Endodermal cell (in vitro differentiated cells): Measurements from ENCODE around the gene MEP1B. TPM values are rescaled to one million over a fixed set of nuclear protein-coding genes. Genes with fewer than 3 reads are reported as not detected.

Experiments
- DNase-seq: peaks from one replicate; pipeline ENCODE4 v3.0.0-alpha.2; 2017
- H3K27ac ChIP-seq: 2 replicates; pipeline ENCODE4 v1.5.1; 2013; ENCODE audit warnings: mild to moderate bottlenecking, low read depth, low read length, moderate library complexity
- H3K27me3 ChIP-seq: 2 replicates; pipeline ENCODE4 v1.6.1; 2013; ENCODE audit warnings: mild to moderate bottlenecking, low read length, moderate library complexity; ENCODE audit not compliant: insufficient read depth, control insufficient read depth, poor library complexity, severe bottlenecking
- H3K36me3 ChIP-seq: 2 replicates; pipeline ENCODE4 v1.7.0; 2013; ENCODE audit warnings: mild to moderate bottlenecking, low read length, moderate library complexity; ENCODE audit not compliant: control insufficient read depth, insufficient read depth
- H3K4me1 ChIP-seq: one replicate; pipeline ENCODE4 v1.7.0; 2013; ENCODE audit warnings: low read length; ENCODE audit not compliant: control insufficient read depth, insufficient read depth
- H3K4me3 ChIP-seq: 2 replicates; pipeline ENCODE4 v1.5.1; 2013; ENCODE audit warnings: mild to moderate bottlenecking, low read length, moderate library complexity
- H3K9ac ChIP-seq: 2 replicates; pipeline ENCODE4 v1.6.1; 2013; ENCODE audit warnings: mild to moderate bottlenecking, low read length, moderate library complexity; ENCODE audit not compliant: poor library complexity, severe bottlenecking; ENCODE audit errors: extremely low read depth
- H3K9me3 ChIP-seq: 2 replicates; pipeline ENCODE4 v1.6.1; 2013; ENCODE audit warnings: mild to moderate bottlenecking, low read length, moderate library complexity; ENCODE audit not compliant: control insufficient read depth
- H3K27ac Mint-ChIP-seq: 2 replicates; pipeline ENCODE4 v1.8.0; 2020; ENCODE audit warnings: mixed read lengths
- H3K27me3 Mint-ChIP-seq: 2 replicates; pipeline ENCODE4 v1.8.0; 2021; ENCODE audit warnings: mild to moderate bottlenecking, mixed read lengths; ENCODE audit not compliant: insufficient read depth
- H3K36me3 Mint-ChIP-seq: 2 replicates; pipeline ENCODE4 v1.8.0; 2020; ENCODE audit warnings: low read depth, mixed read lengths
- H3K4me1 Mint-ChIP-seq: 2 replicates; pipeline ENCODE4 v1.8.0; 2020; ENCODE audit warnings: mixed read lengths
- H3K4me3 Mint-ChIP-seq: 2 replicates; pipeline ENCODE4 v1.8.0; 2020; ENCODE audit warnings: mild to moderate bottlenecking, moderate library complexity, mixed read lengths
- H3K9me3 Mint-ChIP-seq: 2 replicates; pipeline ENCODE4 v1.8.0; 2020; ENCODE audit warnings: mild to moderate bottlenecking, mixed read lengths
- CTCF ChIP-seq: fragments of 200-600 bp; sonication (generic); conservative IDR thresholded peaks from 2 replicates; pipeline ENCODE4 v1.5.0; 2021; ENCODE audit warnings: antibody characterized with exemption, mild to moderate bottlenecking
- whole genome bisulfite sequencing, 2 experiments: methylation state at CpG; one replicate each; pipeline versions ENCODE4 v1.1.5 to v1.1.7; 2013; ENCODE audit warnings: missing lambda C conversion rate in 2 of 2, mixed read lengths in 1 of 2; ENCODE audit not compliant: insufficient coverage in 1 of 2, insufficient read length in 1 of 2; 5-methylcytosine and 5-hydroxymethylcytosine counted together
- total RNA-seq, 2 donors: library from RNA; stranded (reverse); fragmentation: NEBNext Ultra II Directional in 1 of 2; extraction: Animal tissue kit (Norgen Biotek cat#: 25700) in 1 of 2; gene quantifications; 2 replicates in 1 of 2; 3 replicates in 1 of 2; pipeline ENCODE4 v1.2.1, GENCODE V29; 2021

MEP1B gene
- total RNA-seq, 2 donors from 2014 or later, result not detected

- 79 to 82% methylated on average over 1 to 2 of the region's 2 CpGs for whole genome bisulfite sequencing, 2 experiments
- DNase-seq, result no peak
- TF ChIP-seq CTCF, result no peak
- H3K27ac ChIP-seq, result no peak overlapping the region
- H3K4me3 Mint-ChIP-seq, result no peak overlapping the region
- no peaks in the 10 kb centered on the region for H3K9me3 Mint-ChIP-seq
- H3K9me3 ChIP-seq, result no peaks in the 10 kb centered on the region
- H3K4me3 ChIP-seq, result peak overlapping the region; percentile 61
- no peaks in the 10 kb centered on the region for H3K36me3 ChIP-seq
- H3K4me1 Mint-ChIP-seq, result peaks cover 22% of the 10 kb centered on the region
- H3K27ac Mint-ChIP-seq, result no peak overlapping the region
- no peaks in the 10 kb centered on the region for H3K27me3 ChIP-seq
- H3K27me3 Mint-ChIP-seq, result peaks cover 2% of the 10 kb centered on the region
- peaks cover 2% of the 10 kb centered on the region for H3K36me3 Mint-ChIP-seq
- no peak overlapping the region for H3K9ac ChIP-seq
- H3K4me1 ChIP-seq, result peaks cover 14% of the 10 kb centered on the region
These were observed 68.3 kb downstream of the MEP1B start for GRCh38 chr18:32258148-32258547.

DNA sequence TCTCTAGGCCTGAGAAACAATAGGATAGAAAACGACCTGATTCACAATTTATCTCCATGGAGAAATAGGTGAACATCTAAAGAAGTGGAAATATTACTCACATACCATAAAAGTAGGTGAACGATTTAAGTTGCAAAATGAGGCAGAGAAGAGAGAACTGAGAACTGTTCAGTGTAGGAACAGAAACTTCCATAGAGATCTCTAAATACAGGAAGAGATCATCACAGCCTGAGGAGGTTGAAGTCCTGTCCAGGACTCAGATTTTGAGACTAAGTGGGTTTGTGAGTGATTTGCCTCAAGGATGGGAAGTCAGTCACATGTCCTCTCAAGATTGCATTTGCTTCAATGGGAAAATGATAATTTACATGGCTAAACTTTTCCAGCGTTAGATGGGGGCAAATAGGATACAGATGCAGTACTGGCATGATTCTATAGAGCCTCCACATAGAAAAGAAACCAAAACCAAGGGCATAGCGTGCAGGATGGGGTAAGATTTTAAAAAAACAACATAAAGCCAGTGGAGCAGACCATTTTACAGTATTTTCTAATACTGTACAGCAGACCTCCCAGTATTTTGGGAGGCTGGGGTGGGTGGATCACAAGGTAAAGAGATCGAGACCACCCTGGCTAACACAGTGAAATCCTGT, 68.8 kb downstream of the MEP1B start:
- Mint-ChIP-seq H3K27me3 (peaks cover 2% of the 10 kb centered on the region), H3K36me3 (peaks cover 2% of the 10 kb centered on the region), H3K27ac (no peak overlapping the region), H3K9me3 (no peaks in the 10 kb centered on the region), H3K4me1 (peaks cover 22% of the 10 kb centered on the region), H3K4me3 (no peak overlapping the region)
- H3K27ac ChIP-seq, result no peak overlapping the region
- H3K27me3 ChIP-seq, result no peaks in the 10 kb centered on the region
- no peaks in the 10 kb centered on the region for H3K36me3 ChIP-seq
- TF ChIP-seq CTCF, result no peak
- peaks cover 18% of the 10 kb centered on the region for H3K4me1 ChIP-seq
- no peak overlapping the region for H3K4me3 ChIP-seq
- DNase-seq, result no peak
- no peaks in the 10 kb centered on the region for H3K9me3 ChIP-seq
- no peak overlapping the region for H3K9ac ChIP-seq
- WGBS, 2 experiments, result 93 to 96% methylated on average over 3 to 4 of the region's 5 CpGs

DNA sequence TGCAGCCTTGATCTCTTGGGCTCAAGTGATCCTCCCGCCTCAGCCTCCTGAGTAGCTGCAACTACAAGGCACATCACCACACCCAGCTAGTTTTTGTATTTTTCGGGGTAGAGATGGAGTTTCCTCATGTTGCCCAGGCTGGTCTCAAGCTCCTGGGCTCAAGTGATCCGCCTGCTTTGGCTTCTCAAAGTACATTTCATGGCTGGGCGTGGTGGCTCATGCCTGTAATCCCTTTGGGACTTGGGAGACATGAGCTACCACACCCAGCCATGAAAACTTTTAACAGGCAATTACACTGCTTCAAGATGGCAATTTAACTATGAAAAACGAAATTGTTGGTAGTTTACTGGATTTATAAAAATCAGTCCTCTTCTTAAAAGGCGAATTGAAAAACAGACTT, 69.7 kb downstream of the MEP1B start:
- H3K4me3 Mint-ChIP-seq, result no peak overlapping the region
- TF ChIP-seq CTCF, result no peak
- Histone ChIP-seq H3K27me3 (no peaks in the 10 kb centered on the region), H3K27ac (no peak overlapping the region), H3K36me3 (no peaks in the 10 kb centered on the region), H3K4me1 (peaks cover 18% of the 10 kb centered on the region), H3K9ac (no peak overlapping the region), H3K9me3 (no peaks in the 10 kb centered on the region), H3K4me3 (no peak overlapping the region)
- peaks cover 2% of the 10 kb centered on the region for H3K27me3 Mint-ChIP-seq
- no peak for DNase-seq
- H3K9me3 Mint-ChIP-seq, result no peaks in the 10 kb centered on the region
- H3K36me3 Mint-ChIP-seq, result peaks cover 2% of the 10 kb centered on the region
- peaks cover 22% of the 10 kb centered on the region for H3K4me1 Mint-ChIP-seq
- no peak overlapping the region for H3K27ac Mint-ChIP-seq
- 93 to 97% methylated on average over 4 to 6 of the region's 6 CpGs for WGBS, 2 experiments
